ENCODE results near the gene FGD4. TPM values are rescaled to one million over a fixed set of nuclear protein-coding genes. Genes with fewer than 3 reads are reported as not detected.

Gene FGD4
- total RNA-seq, 1 experiment from 2014 or later = 4.2 TPM

GRCh38 chr12:32659908-32660440, 260.6 kb downstream of the FGD4 start:
- DNase-seq (ENCODE audit: extremely low read depth, low read depth) = no peak

- DNase-seq (ENCODE audit: extremely low read depth, low read depth) = no peak
Observed at GRCh38 chr12:32661706-32662105, 262.3 kb downstream of the FGD4 start.

- DNase-seq (ENCODE audit: extremely low read depth, low read depth) = no peak
Observed at GRCh38 chr12:32662665-32663064, 263.3 kb downstream of the FGD4 start.

DNA sequence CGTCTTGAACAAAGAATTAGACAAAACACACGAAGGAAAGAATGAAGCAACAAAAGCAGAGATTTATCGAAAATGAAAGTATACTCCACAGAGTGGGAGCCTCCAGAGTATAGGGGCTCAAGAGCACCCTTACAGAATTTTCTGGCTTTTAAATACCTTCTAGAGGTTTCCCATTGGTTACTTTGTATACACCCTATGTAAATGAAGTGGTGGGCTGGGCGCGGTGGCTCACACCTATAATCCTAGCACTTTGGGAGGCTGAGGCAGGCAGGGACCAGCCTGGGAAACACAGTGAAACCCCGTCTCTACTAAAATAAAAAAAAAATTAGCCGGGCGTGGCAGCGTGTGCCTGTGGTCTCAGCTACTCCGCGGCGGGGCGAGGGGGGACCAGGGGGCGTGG, 266.7 kb downstream of the FGD4 start:
- no peak for DNase-seq (ENCODE audit: extremely low read depth, low read depth)

GRCh38 chr12:32669584-32669983, 270.2 kb downstream of the FGD4 start:
- DNase-seq (ENCODE audit: extremely low read depth, low read depth) = no peak

GRCh38 chr12:32671930-32672780, 272.8 kb downstream of the FGD4 start:
- DNase-seq (ENCODE audit: extremely low read depth, low read depth) = peak; percentile 23

DNA sequence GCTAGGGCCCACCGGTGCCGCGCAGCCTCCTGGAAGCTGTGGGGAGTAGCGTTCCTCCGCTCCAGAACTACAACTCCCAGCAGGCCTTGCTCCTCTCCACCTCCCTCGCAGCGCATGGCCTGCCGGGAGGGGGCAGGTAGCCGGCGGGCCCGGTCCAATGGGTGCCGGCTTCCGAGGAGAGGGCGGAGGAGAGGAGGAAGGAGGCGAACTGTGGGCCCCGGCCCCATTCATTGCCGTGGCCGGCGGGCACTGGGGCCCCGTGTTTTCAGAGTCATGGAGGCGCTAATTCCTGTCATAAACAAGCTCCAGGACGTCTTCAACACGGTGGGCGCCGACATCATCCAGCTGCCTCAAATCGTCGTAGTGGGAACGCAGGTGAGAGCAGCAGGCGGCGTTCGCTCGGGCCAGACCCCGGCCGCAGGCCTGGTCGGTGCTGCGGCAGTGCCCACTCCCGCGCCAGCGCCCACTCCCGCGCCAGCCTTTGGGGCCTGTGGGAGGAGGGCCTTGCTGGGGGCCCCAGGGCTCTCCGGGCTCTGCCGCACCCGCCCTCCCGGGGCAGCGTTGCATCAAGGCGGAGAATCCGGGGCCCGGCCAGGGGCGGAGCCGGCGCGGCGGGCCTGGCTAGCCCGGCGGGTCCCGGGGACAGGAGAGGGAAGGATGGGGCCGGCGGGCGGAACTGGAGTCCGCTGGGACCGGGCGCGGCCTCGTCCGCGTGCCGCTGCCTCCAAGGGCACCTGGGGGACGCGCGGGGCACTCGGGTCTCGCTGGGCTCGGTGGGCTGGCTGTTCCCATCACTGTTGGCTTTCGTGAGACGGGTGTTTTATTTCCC, 279.9 kb downstream of the FGD4 start, which contains the start of gene DNM1L:
DNM1L (plus strand) TSS at position 211 of the 829 bp plus-strand sequence; CDS start at position 274, 63 bp downstream.
- peak; percentile 90 for DNase-seq (ENCODE audit: extremely low read depth, low read depth)

DNA sequence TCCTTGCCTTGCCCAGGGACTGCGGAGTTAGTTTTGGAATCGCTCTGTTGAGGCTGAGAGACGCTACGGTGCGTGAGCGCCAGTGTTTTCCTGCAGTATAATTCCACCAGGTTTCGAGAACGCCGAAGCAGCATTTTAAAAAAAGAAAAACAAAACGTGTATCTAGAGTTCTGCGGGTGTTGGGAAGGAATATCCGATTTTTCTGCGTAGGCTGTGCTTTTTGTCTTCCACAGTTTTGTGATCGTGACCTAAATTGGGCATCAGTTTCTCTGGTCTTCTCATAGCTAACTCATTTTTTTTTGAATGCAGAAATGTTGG, 280.5 kb downstream of the FGD4 start:
- DNase-seq (ENCODE audit: extremely low read depth, low read depth) = no peak

GRCh38 chr12:32680787-32681186, 281.4 kb downstream of the FGD4 start:
- no peak for DNase-seq (ENCODE audit: extremely low read depth, low read depth)

DNA sequence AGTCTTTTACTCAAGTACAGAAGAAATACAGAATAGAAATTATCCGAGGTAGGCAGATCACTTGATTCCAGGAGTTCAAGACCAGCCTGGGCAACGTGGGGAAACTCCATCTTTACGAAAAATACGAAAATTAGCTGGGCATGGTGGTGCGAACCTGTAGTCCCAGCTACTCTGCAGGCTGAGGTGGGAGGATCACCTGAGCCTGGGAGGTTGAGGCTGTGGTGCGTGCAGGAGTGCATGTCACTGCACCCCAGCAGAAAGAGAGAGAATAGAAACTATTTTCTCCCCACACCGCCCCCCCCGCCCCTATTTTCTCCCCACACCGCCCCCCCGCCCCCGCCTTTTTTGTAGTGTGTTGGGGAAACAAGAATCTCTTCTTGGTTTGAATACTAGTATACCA, 281.9 kb downstream of the FGD4 start:
- no peak for DNase-seq (ENCODE audit: extremely low read depth, low read depth)

DNA sequence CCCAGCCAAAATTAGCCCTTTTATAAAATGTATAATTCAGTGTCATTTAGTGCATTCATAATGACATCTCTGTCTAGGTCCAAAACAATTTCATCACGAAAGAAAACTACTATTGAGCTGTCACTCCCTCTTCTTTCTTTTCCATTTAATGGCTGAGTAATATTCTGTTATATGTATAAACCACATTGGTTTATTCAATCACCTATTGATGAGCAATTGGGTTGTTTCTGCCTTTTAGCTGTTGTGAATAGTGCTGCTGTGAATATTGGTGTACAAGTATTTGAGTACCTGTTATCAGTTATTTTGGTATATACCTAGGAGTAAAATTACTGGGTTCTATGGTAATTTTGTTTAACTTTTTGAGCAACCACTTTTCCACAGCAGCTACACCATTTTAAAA, 287.0 kb downstream of the FGD4 start:
- no peak for DNase-seq (ENCODE audit: extremely low read depth, low read depth)

GRCh38 chr12:32688786-32689185, 289.4 kb downstream of the FGD4 start:
- DNase-seq (ENCODE audit: extremely low read depth, low read depth) = no peak

GRCh38 chr12:32690927-32691326, 291.6 kb downstream of the FGD4 start:
- no peak for DNase-seq (ENCODE audit: extremely low read depth, low read depth)

- no peak for DNase-seq (ENCODE audit: extremely low read depth, low read depth)
Observed at GRCh38 chr12:32692358-32692757, 293.0 kb downstream of the FGD4 start.

DNA sequence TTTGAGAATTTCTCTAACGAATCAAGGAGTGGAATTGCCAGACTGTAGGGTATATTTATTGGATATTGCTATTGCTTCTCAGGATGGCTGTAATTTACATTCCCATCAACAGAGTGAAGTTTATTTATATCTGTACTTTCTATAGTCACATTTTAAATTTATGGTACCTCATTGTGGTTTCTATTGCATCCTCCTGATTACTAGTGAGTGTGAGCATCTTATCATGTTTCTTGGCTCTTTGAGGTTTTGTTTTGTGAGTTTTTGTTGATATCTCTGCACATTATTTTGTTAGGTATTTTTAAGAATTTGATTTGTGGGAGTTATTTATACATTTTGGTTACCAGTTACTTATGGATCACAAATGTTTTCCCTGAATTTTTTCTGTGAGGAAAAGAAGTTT, 293.7 kb downstream of the FGD4 start:
- no peak for DNase-seq (ENCODE audit: extremely low read depth, low read depth)

Small RNAs within 50 kb of the gene (small RNA-seq; reads per million reads assigned to genes)
- 0 reads per million in 2 experiments for gene RF00019
- 0 reads per million in 2 experiments for gene RNU6-494P
